Cardiac muscle cell (in vitro differentiated cells and primary cell): ENCODE results near the gene SPATA13. TPM values are rescaled to one million over a fixed set of nuclear protein-coding genes. Genes with fewer than 3 reads are reported as not detected.
A peak's percentile ranks its signal among the peaks of the same experiment; 100 is the strongest.

Source experiments
- DNase-seq, 2 donors: peaks; one replicate each; pipeline versions ENCODE4 v3.0.0 to v3.0.0-alpha.2; 2010 to 2017; ENCODE audit warnings: low read depth in 1 of 2, low spot score in 1 of 2
- H3K27ac ChIP-seq: fragments of 200-600 bp; sonication (generic); 2 replicates; pipeline ENCODE4 v1.5.1; 2016
- H3K27me3 ChIP-seq: fragments of 200-600 bp; sonication (generic); 2 replicates; pipeline ENCODE4 v1.6.0; 2016; ENCODE audit warnings: control low read depth
- H3K36me3 ChIP-seq: fragments of 200-600 bp; sonication (generic); 2 replicates; pipeline ENCODE4 v1.5.1; 2016; ENCODE audit warnings: control low read depth
- H3K4me1 ChIP-seq: fragments of 200-600 bp; sonication (generic); 2 replicates; pipeline ENCODE4 v1.8.1; 2017; ENCODE audit warnings: low read depth, mild to moderate bottlenecking, mixed run types
- H3K4me3 ChIP-seq: fragments of 200-600 bp; sonication (generic); 2 replicates; pipeline ENCODE4 v1.5.1; 2016; ENCODE audit warnings: mild to moderate bottlenecking
- H3K9me3 ChIP-seq: fragments of 200-600 bp; sonication (generic); 2 replicates; pipeline ENCODE4 v1.5.1; 2017; ENCODE audit warnings: low read depth, mild to moderate bottlenecking, control low read depth
- polyA plus RNA-seq: library from polyadenylated mRNA; unstranded; fragments of >200 nt; fragmentation: Nextera tagmentation; extraction: Ambion mirVana; gene quantifications from 2 replicates; pipeline ENCODE4 v1.2.1, GENCODE V29; 2016
- total RNA-seq: library from RNA; depleted of rRNA; stranded (reverse); fragments of >200 nt; gene quantifications from 2 replicates; pipeline ENCODE4 v1.2.3, GENCODE V29; 2016
- TF ChIP-seq, protein P1 (sequence below): IDR thresholded peaks from 2 replicates; pipeline ENCODE4 v1.5.1; 2012; ENCODE audit warnings: low read depth, mild to moderate bottlenecking, low read length

The SPATA13 gene
- total and polyA plus RNA-seq, 2 experiments from 2014 or later: 3.9 to 23.3 TPM

DNA sequence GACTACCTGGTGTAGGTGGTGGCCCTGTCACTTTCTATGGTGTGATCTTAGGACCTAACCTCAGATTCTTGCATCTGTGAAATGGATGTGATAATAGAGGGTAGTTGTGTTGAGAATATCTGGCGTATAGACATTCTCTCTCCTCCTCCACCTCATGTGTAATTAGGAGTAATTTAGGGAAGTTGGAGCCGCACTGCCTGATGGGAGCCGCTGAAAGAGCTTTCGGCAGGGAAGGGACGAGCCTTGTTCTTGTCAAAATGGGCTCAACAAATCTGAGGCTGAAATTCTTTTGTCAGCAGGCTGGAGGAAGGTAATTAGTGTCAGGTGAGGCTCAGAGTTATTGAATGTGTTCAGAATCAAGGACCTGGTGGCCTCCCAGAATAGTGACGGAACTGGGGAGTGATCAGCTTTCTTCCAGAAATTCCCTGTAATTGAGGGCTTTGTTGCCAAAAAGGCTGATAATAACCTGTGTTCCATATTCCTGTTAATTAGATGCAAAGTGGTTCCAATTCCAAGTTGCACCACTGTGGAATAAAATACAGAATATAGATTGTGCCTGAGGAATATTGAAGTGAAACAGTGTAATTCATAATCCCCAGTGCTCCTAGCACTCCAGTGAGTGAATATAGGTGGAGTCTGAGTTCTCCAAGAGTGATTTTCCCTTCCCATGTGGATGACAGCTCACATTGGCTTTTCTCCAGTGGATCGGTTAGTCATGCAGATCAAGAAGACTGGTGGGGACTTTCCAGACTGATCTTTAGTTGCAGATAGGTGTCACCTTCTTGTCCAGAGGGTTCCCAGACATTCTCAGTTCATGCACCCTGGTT, 47.5 kb downstream of the SPATA13 start:
- DNase-seq: peak in 1 of 2 donors; percentile 82
- Histone ChIP-seq H3K36me3 (no peaks in the 10 kb centered on the region), H3K4me3 (no peak overlapping the region), H3K27ac (no peak overlapping the region), H3K9me3 (no peaks in the 10 kb centered on the region), H3K4me1 (no peaks in the 10 kb centered on the region), H3K27me3 (no peaks in the 10 kb centered on the region)
- TF ChIP-seq, protein P1, sequence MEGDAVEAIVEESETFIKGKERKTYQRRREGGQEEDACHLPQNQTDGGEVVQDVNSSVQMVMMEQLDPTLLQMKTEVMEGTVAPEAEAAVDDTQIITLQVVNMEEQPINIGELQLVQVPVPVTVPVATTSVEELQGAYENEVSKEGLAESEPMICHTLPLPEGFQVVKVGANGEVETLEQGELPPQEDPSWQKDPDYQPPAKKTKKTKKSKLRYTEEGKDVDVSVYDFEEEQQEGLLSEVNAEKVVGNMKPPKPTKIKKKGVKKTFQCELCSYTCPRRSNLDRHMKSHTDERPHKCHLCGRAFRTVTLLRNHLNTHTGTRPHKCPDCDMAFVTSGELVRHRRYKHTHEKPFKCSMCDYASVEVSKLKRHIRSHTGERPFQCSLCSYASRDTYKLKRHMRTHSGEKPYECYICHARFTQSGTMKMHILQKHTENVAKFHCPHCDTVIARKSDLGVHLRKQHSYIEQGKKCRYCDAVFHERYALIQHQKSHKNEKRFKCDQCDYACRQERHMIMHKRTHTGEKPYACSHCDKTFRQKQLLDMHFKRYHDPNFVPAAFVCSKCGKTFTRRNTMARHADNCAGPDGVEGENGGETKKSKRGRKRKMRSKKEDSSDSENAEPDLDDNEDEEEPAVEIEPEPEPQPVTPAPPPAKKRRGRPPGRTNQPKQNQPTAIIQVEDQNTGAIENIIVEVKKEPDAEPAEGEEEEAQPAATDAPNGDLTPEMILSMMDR: no peak

DNA sequence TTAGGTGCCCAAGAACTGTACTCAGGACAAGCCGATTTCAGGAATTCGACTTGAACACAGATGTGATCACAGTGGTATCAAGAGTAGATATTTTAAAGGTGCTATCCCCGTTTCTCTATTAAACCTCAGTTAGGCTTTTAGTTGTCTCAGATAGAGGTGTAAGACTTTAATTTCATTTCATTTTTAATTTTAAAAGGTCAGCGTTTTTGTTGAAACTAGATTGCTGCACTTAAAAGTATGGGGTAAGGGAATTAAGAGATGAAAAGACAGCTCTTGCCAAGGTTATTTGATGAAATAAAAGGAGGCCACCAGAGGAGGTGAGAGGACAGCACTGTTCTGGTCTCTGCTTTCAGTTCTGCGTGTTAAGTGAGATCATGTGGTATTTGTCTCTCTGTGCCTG, 48.6 kb downstream of the SPATA13 start:
- H3K9me3 ChIP-seq: no peaks in the 10 kb centered on the region
- TF ChIP-seq, protein P1: no peak

DNA sequence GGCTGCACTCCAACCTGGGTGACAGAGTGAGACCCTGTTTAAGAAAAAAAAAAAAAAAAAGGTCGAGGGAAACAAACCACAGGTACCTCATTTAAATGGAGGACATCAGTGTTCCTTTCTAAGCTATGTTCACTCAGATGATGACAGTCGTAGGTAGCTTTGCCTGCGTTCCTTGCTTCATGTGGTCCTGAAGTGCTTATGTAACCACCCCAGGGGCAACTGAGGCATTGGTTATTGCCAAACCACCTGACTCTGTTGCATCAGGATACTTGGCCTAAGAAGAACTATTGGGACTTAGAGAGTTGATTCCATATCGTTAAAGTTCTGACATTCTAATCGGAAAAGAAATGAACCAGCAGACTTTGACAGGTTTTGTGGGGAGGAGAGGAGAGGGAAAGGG, 51.7 kb downstream of the SPATA13 start:
- H3K27ac ChIP-seq: no peak overlapping the region
- H3K4me3 ChIP-seq: no peak overlapping the region
- H3K4me1 ChIP-seq: no peaks in the 10 kb centered on the region
- no peak for DNase-seq
- TF ChIP-seq, protein P1: no peak
- no peaks in the 10 kb centered on the region for H3K27me3 ChIP-seq
- no peaks in the 10 kb centered on the region for H3K36me3 ChIP-seq
- no peaks in the 10 kb centered on the region for H3K9me3 ChIP-seq

More for the DNA sequence above, 48.6 kb downstream of the SPATA13 start:
- H3K27me3 ChIP-seq: no peaks in the 10 kb centered on the region
- H3K4me3 ChIP-seq: no peak overlapping the region
- H3K36me3 ChIP-seq: no peaks in the 10 kb centered on the region
- H3K27ac ChIP-seq: no peak overlapping the region
- DNase-seq: no peak
- no peaks in the 10 kb centered on the region for H3K4me1 ChIP-seq

DNA sequence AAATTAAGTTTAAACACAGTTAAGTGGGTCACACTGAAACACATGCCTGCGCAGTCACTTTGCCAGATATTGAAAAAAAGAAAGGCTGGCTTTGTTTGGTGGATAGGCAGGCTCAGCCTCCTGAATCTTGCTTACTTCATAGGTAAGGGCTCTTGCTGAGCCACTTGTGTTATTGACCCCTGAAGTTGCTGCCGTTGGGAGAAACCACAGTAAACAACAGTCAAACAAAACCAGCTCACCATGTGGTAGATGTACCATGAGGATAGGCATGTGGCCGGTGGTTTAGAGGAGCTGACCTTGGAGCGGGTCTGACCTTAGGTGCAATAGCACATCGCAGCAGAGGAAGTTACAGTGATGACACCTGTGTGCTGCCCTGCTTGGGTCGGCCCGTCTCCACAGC, 52.2 kb downstream of the SPATA13 start:
- TF ChIP-seq, protein P1: no peak
- Histone ChIP-seq H3K27me3 (no peaks in the 10 kb centered on the region), H3K4me1 (no peaks in the 10 kb centered on the region), H3K9me3 (no peaks in the 10 kb centered on the region), H3K4me3 (no peak overlapping the region), H3K27ac (no peak overlapping the region), H3K36me3 (no peaks in the 10 kb centered on the region)
- DNase-seq: no peak

DNA sequence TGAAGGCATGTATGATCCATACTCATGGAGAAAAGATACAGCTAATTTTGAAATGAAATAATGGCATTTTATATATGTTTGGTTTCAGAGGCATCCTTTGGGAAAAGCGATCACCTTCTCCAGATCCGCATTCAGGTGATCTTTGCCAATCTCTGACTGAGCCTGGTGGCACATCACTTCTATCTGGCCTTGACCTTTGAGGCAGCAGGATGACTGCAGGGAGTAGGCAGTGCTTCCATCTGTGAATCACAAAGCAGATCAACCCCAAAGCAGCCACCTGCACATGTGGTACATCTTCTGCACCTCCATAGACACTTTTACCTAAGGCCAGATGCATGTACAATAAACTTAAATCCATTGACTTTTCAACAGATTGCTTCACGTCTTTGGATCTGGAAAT, 53.4 kb downstream of the SPATA13 start:
- H3K27ac ChIP-seq: no peak overlapping the region
- TF ChIP-seq, protein P1: no peak
- H3K27me3 ChIP-seq: no peaks in the 10 kb centered on the region
- no peaks in the 10 kb centered on the region for H3K9me3 ChIP-seq
- no peaks in the 10 kb centered on the region for H3K36me3 ChIP-seq
- no peak for DNase-seq
- no peak overlapping the region for H3K4me3 ChIP-seq
- H3K4me1 ChIP-seq: no peaks in the 10 kb centered on the region
